Stimulated activated CD4-positive, alpha-beta T cell treated with anti-CD3 and anti-CD28 coated beads, Interleukin-15, amount 100 ng/mL, for 48 hours (primary cell): ENCODE results near the gene SLC26A1.
"Not testable (repeated sequence)": the region's sequence is repeated elsewhere in the genome, so short reads cannot be mapped to it uniquely, and the experiment has no call there.

Source experiments
- DNase-seq, 2 donors: peaks; one replicate each; pipeline ENCODE4 v3.0.0-alpha.2; 2020; ENCODE audit warnings: low read depth in 2 of 2

SLC26A1 gene

DNA sequence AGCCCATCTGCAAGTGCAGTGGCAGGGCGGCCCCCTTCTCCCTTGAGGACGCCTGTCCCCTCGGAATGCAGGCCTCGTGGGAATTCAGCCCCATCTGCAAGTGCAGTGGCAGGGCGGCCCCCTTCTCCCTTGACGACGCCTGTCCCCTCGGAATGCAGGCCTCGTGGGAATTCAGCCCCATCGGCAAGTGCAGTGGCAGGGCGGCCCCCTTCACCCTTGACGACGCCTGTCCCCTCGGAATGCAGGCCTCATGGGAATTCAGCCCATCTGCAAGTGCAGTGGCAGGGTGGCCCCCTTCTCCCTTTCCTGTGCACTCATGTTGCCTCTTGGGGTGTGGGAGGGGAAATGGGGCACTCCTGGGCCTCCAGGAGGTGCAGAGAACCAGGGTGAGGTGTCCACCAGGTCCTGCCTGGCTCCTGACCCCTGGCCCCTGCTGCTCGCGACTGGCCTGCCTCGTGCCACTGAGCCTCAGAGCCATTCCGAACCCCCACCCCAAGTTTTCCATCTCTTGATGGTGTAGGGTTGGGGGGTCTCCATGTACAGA is 6.8 kb upstream of the SLC26A1 start:
- DNase-seq, result no peak

DNA sequence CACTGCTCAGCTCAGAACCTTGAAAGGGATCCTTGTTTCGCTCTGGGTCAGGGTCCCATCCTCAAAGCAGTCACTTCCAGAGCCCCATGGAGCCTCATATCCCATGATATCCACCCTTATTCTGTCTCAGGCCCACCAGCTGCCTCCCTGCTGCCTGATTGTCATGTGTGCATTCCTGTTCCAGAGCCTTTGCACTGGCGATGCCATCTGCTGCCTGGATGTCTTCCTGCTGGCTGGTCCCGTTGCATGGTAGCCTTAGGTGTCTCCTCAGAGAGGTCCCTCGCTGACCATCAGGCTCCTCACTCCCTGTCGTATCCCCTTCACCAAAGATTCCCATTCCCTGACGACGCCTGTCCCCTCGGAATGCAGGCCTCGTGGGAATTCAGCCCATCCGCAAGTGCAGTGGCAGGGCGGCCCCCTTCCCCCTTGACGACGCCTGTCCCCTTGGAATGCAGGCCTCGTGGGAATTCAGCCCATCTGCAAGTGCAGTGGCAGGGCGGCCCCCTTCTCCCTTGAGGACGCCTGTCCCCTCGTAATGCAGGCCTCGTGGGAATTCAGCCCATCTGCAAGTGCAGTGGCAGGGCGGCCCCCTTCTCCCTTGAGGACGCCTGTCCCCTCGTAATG is 6.1 kb upstream of the SLC26A1 start:
- not testable (repeated sequence) for DNase-seq

GRCh38 chr4:998096-998691 is 5.0 kb upstream of the SLC26A1 start:
- no peak for DNase-seq

DNA sequence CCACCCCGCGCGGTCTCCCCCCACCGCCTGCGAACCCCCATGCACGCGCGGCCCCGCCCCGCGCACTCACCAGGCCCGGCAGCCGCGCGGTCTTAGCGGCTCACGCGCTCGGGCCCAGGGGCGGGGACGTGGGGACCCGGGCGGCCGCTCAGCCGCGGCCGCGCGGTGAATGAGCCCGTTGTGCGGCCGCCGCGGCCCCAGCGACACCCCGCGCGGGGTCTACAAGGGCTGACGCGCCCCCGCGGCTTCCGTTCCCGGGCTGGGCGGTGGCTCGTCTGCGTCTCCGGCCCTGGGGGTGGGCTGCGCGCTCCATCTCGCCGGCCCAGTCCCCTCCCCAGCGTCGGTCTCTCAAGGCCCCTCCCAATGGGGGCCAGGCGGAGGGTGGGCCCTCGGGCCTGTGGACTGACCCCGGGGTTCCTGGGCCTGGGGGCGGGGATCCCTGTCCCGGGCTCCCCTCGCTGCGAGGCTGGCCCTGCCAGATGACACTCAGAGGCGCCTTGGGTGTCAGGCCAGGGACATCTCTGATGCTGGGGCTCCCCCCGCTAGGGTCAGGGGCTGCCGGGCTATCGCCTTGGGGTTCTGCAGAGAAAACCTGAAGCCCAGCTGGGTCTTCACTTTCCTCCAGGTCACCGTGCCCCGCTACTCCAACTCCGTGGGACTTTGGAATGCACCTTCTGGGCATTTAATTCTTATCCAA is 4.3 kb upstream of the SLC26A1 start:
- no peak for DNase-seq

DNA sequence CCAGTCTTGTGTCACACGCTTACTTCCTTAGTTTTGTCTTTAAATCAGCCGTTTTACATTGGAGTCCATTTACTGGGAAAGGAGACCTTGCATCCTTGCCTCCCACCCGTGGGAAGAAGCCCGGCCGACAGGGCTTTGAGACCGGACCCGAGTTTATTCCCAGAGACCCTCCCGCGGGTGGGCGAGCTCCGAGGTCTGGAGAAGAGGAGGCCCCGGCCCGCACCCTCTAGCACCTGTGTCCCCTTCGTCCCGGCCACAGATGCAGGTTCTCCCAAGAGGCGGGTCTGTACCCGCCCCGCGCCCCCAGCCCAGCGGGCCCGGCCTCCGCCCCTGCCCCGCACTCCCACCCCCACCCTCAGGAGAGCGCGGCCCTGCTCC is 3.8 kb upstream of the SLC26A1 start:
- DNase-seq, result no peak

GRCh38 chr4:996030-996996 is 3.1 kb upstream of the SLC26A1 start:
- no peak for DNase-seq

GRCh38 chr4:995311-996026 is 2.3 kb upstream of the SLC26A1 start:
- no peak for DNase-seq

DNA sequence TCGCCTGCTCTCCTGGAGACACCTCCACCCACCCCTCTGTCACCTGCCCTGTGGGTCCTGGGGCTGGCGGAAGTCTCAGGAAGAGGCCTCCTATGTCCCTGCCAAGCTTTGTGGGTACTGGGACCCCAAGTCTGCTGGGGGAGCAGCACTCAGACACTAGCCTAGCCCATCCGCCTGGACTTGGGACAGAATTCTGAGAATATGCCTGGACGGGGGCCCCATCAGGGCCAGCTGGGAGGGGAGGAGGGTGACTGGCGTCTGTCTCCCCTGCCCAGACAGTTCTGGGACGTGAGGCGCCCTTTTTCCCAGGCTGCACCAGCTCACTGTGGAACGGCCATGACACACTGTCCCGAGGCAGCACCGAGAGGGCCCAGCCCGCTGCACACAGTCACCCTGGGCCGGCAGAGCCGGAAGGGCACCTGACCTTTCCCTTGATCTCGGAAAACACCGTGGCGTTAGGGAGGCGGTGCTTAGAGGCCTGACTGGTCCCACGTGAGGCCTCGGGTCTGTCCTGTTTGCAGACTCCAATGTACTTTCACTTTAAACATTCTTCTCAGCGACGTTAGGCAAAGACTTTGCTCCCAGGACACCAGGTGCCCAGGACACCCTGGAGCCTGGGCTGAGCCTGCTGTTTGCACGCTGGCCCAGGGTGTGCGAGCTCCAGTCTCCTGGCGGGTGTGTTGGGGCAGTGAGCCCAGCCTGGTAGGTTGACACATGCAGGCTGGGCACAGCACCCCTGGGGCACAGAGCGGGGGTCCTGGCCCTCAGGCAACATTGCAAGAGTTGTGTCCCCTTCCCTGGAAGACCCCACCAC is 700 bp downstream of the SLC26A1 start:
- DNase-seq, result no peak

DNA sequence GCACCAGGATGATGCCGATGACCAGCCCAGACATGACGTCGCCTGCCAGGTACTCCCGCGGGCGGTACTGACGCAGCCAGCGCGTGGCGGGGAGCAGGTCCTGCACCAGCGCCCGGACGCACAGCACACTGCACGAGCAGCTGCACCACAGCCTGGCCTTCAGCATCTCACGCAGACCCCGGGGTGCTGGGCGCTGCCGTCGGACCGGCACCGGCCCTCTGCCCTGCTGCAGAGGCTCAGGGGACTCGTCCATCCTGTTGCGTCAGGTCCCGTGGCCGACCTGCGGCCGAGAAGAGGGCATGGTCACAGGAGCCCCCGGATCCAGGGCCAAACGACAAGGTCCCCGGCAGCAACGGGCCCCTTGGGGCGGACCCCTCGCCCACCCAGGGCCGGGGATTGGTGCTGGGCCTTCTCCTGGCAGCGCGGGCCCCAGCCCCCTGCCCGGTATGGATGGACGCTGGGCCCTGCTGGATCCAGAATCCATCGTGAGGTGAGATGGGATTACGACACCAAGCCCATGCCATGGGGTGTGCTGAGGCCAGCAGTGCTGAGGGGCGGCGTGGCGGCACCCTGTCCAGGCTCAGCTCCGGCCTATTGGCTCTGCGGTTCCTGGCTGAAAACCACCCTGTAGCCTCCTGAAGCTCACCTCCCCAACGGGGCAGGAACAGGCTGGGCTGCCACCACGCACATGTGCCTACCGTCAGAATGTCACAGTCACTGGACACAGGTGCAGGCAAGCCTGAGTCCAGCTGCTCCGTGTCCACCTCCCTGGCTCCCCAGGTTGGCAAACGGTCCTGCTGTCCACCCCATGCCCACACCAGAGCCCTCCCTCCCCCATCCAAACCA is 1.5 kb downstream of the SLC26A1 start:
- DNase-seq, result no peak

GRCh38 chr4:990746-991367 is 2.3 kb downstream of the SLC26A1 start:
- no peak for DNase-seq

- no peak for DNase-seq
Observed at GRCh38 chr4:989722-990471, 3.3 kb downstream of the SLC26A1 start.

GRCh38 chr4:988726-989721 is 4.2 kb downstream of the SLC26A1 start:
- DNase-seq, result no peak

DNA sequence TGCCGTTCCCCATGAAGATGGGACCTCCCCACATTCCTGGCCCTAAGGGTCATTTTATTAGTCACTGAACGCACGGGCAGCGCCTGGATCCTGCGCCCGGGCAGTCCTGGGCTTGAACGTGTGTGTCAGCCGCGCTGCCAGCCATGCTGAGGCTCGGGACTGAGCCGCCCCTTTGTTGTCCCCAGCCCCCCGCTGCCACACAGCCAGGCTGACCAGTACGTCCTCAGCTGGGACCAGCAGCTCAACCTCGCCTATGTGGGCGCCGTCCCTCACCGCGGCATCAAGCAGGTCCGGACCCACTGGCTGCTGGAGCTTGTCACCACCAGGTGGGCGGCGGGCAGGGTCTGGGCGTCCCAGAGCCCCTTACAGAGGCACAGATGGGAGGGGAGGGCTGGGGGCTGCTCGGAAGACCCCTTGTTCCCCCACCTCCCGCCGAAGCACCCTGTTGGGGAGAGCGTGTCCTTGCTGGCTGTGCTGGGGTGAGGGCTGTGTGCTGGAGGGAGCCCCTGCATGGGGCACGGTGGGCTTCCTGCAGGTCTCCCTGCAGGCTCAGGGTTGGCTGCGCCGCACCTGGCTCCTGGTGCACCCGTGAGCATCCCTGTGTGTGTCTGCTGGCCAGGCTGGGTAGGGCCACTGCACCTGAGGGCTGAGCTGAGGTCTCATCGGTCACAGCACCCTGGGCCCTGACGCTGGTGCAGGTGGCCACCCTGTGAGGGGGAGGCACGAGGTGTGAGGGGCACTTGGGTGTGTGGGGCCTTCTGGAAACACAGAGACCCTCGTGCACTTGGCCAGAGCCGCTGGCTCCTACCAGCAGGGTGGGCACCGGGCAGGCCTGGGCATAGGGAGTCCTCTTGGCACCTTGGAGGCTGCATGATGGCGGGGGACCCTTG is 5.3 kb downstream of the SLC26A1 start:
- DNase-seq, result no peak

GRCh38 chr4:986879-987623 is 6.2 kb downstream of the SLC26A1 start, which contains the start of gene IDUA:
IDUA (plus strand) TSS chr4:987044; CDS start chr4:987085, 41 bp downstream.
- DNase-seq, result peak; percentile 61 to 84

GRCh38 chr4:986428-986878 is 6.8 kb downstream of the SLC26A1 start:
- no peak for DNase-seq
